Activated naive CD4-positive, alpha-beta T cell treated with anti-CD3 and anti-CD28 coated beads for 36 hours (primary cell): ENCODE measurements around the gene C11orf54. TPM values are rescaled to one million over a fixed set of nuclear protein-coding genes. Genes with fewer than 3 reads are reported as not detected.
A peak's percentile ranks its signal among the peaks of the same experiment; 100 is the strongest.
"Not testable (repeated sequence)": the region's sequence is repeated elsewhere in the genome, so short reads cannot be mapped to it uniquely, and the experiment has no call there.

Experiments
- CTCF ChIA-PET: fragments of 350-600 bp; sonication (Branson Sonifier 250); formaldehyde crosslinking; loops from one replicate; lab custom pipeline; 2021; ENCODE audit warnings: antibody characterized with exemption; lab: Charles Lee
- DNase-seq: peaks from one replicate; pipeline ENCODE4 v3.0.0-alpha.2; 2020
- H3K27ac Mint-ChIP-seq: one replicate; pipeline ENCODE4 v1.8.0; 2021; ENCODE audit warnings: mild to moderate bottlenecking, mixed read lengths
- H3K27me3 Mint-ChIP-seq: one replicate; pipeline ENCODE4 v1.8.0; 2021; ENCODE audit warnings: low read depth, mixed read lengths
- H3K36me3 Mint-ChIP-seq: one replicate; pipeline ENCODE4 v1.8.0; 2021; ENCODE audit warnings: low read depth, mixed read lengths
- H3K4me1 Mint-ChIP-seq: one replicate; pipeline ENCODE4 v1.8.0; 2021; ENCODE audit warnings: low read depth, mixed read lengths
- H3K4me3 Mint-ChIP-seq: one replicate; pipeline ENCODE4 v1.8.0; 2021; ENCODE audit warnings: mild to moderate bottlenecking, moderate library complexity, mixed read lengths
- H3K9me3 Mint-ChIP-seq: one replicate; pipeline ENCODE4 v1.8.0; 2021; ENCODE audit warnings: mixed read lengths
- intact Hi-C: fragments of 100-400 bp; cut with micrococcal nuclease; formaldehyde crosslinking; loops from one replicate; pipeline ENCODE4 v1.15.1; 2023
- total RNA-seq, 2 experiments: library from RNA; stranded (reverse); gene quantifications; one replicate each; pipeline ENCODE4 v1.2.3, GENCODE V29; 2021

Gene C11orf54
- total RNA-seq, 2 experiments from 2014 or later: 15.1 to 16.3 TPM

DNA sequence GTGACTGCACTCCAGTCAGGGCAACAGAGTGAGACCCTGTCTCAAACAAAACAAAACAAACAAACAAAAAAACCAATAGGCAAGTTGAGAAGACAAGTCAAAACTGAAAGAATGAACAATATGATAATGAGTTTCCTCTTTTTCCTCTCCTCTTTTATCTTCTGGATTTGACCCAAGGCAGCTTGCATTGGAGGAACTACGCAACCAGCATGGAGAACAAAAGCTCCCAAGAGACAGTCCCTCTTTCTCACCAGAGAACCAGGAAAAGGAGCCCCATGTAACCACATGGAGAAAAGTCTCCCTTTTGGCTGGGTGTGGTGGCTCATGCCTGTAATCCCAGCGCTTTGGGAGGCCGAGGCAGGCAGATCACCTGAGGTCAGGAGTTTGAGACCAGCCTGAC, 33.1 kb downstream of the C11orf54 start:
- H3K27me3 Mint-ChIP-seq, H3K27ac Mint-ChIP-seq, intact Hi-C loops, CTCF ChIA-PET, DNase-seq, H3K9me3 Mint-ChIP-seq, H3K4me3 Mint-ChIP-seq, H3K4me1 Mint-ChIP-seq, H3K36me3 Mint-ChIP-seq: not testable (repeated sequence)

- H3K4me1 Mint-ChIP-seq: no peaks in the 10 kb centered on the region
- intact Hi-C loops: no loop called here
- no peak overlapping the region for H3K27ac Mint-ChIP-seq
- H3K4me3 Mint-ChIP-seq: no peak overlapping the region
- CTCF ChIA-PET: no interaction called here
- peaks cover 9% of the 10 kb centered on the region for H3K36me3 Mint-ChIP-seq
- peak; percentile 18 for DNase-seq
- no peaks in the 10 kb centered on the region for H3K27me3 Mint-ChIP-seq
- H3K9me3 Mint-ChIP-seq: peaks cover 4% of the 10 kb centered on the region
Observed at GRCh38 chr11:93775289-93775688, 33.8 kb downstream of the C11orf54 start.

- Mint-ChIP-seq H3K4me1 (peaks cover 39% of the 10 kb centered on the region), H3K27ac (peak overlapping the region; percentile 98), H3K9me3 (no peaks in the 10 kb centered on the region), H3K36me3 (peaks cover 20% of the 10 kb centered on the region), H3K27me3 (no peaks in the 10 kb centered on the region), H3K4me3 (peak overlapping the region; percentile 99)
- intact Hi-C loops: loop anchor here (10.0 kb wide), 1 partner anchor 549 kb away; no protein-coding TSS in a partner anchor
- CTCF ChIA-PET: interaction anchor here (0.6 to 1.8 kb wide), 4 partner anchors 42 to 1258 kb away, joined by 3 to 10 read pairs (median 5); partner anchors contain the start of genes C11orf54 and TAF1D
- no peak for DNase-seq
Observed at GRCh38 chr11:93783362-93783761, 41.9 kb downstream of the C11orf54 start.

GRCh38 chr11:93783765-93784144, 42.3 kb downstream of the C11orf54 start:
- Mint-ChIP-seq H3K4me1 (peaks cover 41% of the 10 kb centered on the region), H3K27me3 (no peaks in the 10 kb centered on the region), H3K9me3 (no peaks in the 10 kb centered on the region), H3K27ac (peak overlapping the region; percentile 98), H3K36me3 (peaks cover 22% of the 10 kb centered on the region), H3K4me3 (peak overlapping the region; percentile 99)
- intact Hi-C loops: loop anchor here (1.0 to 10.0 kb wide), 9 partner anchors 42 to 1190 kb away; partner anchors contain the start of genes ANKRD49, C11orf54, CEP295 and CWC15
- CTCF ChIA-PET: interaction anchor here (0.6 to 1.8 kb wide), 6 partner anchors 17 to 1258 kb away, joined by 3 to 10 read pairs (median 4); partner anchors contain the start of genes C11orf54 and TAF1D
- no peak for DNase-seq

DNA sequence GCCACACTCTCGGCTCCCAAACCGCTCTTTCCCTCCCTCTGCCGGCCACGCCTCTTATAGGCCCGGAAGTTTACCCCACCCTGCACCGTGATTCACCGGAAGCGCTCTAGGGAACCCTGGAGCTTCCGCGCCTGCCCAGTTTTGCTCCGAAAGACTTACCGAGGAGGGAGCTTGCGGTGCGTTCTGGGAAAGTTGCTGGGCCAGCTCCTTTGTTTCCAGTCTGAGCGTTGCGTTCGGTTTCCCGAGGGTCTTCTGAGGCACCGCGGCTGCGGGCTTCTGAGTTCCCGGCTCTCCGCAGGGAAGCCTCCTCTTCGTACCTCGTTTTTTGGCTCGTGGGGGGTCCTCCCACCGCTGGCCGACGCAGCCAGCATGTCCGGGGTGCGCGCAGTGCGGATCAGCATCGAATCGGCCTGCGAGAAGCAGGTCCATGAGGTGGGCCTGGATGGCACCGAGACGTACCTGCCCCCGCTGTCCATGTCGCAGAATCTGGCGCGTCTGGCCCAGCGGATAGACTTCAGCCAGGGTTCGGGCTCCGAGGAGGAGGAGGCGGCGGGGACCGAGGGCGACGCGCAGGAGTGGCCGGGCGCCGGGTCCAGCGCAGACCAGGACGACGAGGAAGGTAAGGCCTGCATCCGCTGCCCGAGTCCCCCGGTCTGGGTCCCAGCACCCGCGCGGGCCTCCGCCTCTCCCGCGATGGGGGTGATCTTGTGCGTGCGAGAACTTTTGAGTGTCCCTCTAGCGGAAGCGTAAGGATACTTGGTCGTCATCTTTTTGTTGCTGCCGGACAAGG, 42.9 kb downstream of the C11orf54 start, which contains the start of gene MED17:
Gene MED17 (plus strand): TSS at position 138 of the 790 bp plus-strand sequence. CDS start 232 bp downstream, at position 370.
- Mint-ChIP-seq H3K36me3 (peaks cover 24% of the 10 kb centered on the region), H3K27me3 (no peaks in the 10 kb centered on the region), H3K9me3 (no peaks in the 10 kb centered on the region), H3K4me3 (peak within 1 kb of the TSS; percentile 99), H3K27ac (peak within 1 kb of the TSS; percentile 98), H3K4me1 (peaks cover 43% of the 10 kb centered on the region)
- peak; percentile 94 for DNase-seq
- CTCF ChIA-PET: interaction anchor here (0.6 to 1.8 kb wide), 6 partner anchors 17 to 1257 kb away, joined by 3 to 10 read pairs (median 4); partner anchors contain the start of genes C11orf54 and TAF1D
- intact Hi-C loops: loop anchor here (1.0 to 10.0 kb wide), 9 partner anchors 43 to 1189 kb away; partner anchors contain the start of genes ANKRD49, C11orf54, CEP295 and CWC15

DNA sequence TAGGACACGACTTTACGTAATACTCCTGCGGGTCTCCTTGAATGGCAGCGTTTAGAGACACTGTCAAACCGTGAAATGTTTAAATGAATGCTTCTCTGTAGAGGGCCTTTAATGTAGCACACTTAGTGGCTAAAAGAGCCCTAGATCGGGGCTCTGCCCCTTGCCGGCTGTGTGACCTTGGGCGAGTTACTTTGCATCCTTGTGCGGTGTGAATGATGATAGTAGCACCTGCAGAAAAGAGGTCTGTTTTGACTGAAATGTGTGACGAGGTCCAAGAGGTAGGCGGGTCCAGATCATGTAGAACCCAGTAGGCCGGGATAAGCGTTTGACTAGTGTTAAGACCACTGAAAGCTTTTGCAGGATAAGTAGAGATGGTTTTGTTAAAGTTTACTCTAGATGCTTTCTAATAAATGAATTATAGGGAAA, 43.5 kb downstream of the C11orf54 start:
- CTCF ChIA-PET: interaction anchor here (0.7 to 1.0 kb wide), 2 partner anchors 43 to 45 kb away, joined by 3 to 4 read pairs; partner anchors contain the start of genes C11orf54 and TAF1D
- H3K4me1 Mint-ChIP-seq: peaks cover 43% of the 10 kb centered on the region
- peak overlapping the region; percentile 99 for H3K4me3 Mint-ChIP-seq
- H3K27me3 Mint-ChIP-seq: no peaks in the 10 kb centered on the region
- peak overlapping the region; percentile 98 for H3K27ac Mint-ChIP-seq
- peak; percentile 61 for DNase-seq
- H3K9me3 Mint-ChIP-seq: no peaks in the 10 kb centered on the region
- intact Hi-C loops: loop anchor here (1.0 to 10.0 kb wide), 9 partner anchors 44 to 1188 kb away; partner anchors contain the start of genes ANKRD49, C11orf54, CEP295 and CWC15
- H3K36me3 Mint-ChIP-seq: peaks cover 27% of the 10 kb centered on the region

GRCh38 chr11:93791493-93791892, 50.0 kb downstream of the C11orf54 start:
- no peak for DNase-seq
- H3K4me1 Mint-ChIP-seq: peaks cover 18% of the 10 kb centered on the region
- CTCF ChIA-PET: no interaction called here
- peaks cover 42% of the 10 kb centered on the region for H3K36me3 Mint-ChIP-seq
- H3K27me3 Mint-ChIP-seq: no peaks in the 10 kb centered on the region
- H3K27ac Mint-ChIP-seq: no peak overlapping the region
- H3K9me3 Mint-ChIP-seq: no peaks in the 10 kb centered on the region
- intact Hi-C loops: no loop called here
- H3K4me3 Mint-ChIP-seq: no peak overlapping the region

DNA sequence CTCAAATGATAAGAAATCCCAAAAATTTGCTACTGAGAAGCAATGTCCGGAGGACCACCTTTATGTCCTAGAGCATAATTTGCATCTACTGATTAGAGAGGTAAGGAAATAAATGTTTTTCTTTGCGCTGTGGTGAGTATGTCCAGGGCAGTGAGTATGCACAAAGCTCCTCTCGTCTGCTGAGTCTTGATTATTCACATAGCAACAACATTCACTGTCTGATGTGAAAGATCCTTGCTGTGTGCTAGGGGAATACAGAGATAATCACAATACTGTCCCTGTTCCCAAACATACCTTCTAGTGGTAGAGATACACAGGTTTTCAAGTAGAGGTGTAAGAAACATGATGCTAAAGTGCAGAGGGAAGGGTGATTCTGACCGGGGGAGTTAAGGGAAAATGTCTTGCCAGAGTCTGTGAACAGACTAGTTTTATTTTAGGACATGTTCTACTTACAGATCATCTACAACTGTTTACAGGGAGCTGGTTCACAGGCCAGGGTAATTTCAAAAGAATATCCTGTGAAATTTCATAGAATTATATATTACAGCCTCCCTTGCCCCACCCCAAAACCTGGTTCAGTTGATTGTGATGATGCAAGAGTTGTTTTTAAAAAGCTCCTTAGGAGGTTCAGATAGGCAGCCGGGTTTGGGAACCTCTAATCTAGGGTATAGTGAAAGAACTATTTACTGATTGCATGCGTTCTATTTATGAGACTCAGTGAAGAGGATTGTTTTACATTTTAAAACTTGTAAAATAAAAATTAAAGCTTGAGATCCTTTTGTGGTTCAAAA, 55.2 kb downstream of the C11orf54 start:
- intact Hi-C loops: no loop called here
- Mint-ChIP-seq H3K36me3 (peaks cover 33% of the 10 kb centered on the region), H3K27me3 (no peaks in the 10 kb centered on the region), H3K27ac (no peak overlapping the region), H3K9me3 (no peaks in the 10 kb centered on the region), H3K4me3 (no peak overlapping the region), H3K4me1 (no peaks in the 10 kb centered on the region)
- DNase-seq: no peak
- CTCF ChIA-PET: no interaction called here

DNA sequence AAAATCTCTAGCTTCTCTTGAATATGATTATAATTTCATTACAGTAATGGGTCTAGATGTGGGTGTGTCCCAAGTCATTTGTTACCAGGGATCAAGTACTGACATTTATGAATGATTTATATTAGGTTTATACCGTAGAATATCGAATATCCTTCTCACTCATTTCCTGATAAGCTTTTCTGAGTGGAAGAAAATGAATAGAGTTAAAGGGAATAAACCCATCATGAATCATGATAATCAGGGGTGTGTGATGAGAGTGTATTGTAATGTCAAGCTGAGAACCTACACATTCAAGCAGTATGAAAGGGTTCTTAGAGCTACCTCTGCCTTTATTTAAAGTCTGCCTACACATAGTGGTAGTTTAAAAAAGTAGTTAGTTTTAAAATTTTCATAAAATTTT, 59.9 kb downstream of the C11orf54 start:
- Mint-ChIP-seq H3K27ac (no peak overlapping the region), H3K9me3 (no peaks in the 10 kb centered on the region), H3K36me3 (peaks cover 31% of the 10 kb centered on the region), H3K27me3 (no peaks in the 10 kb centered on the region), H3K4me3 (no peak overlapping the region), H3K4me1 (no peaks in the 10 kb centered on the region)
- intact Hi-C loops: no loop called here
- CTCF ChIA-PET: interaction anchor here (0.6 to 1.0 kb wide), 2 partner anchors 17 to 721 kb away, joined by 3 to 4 read pairs; partner anchors contain the start of gene MED17
- DNase-seq: no peak

DNA sequence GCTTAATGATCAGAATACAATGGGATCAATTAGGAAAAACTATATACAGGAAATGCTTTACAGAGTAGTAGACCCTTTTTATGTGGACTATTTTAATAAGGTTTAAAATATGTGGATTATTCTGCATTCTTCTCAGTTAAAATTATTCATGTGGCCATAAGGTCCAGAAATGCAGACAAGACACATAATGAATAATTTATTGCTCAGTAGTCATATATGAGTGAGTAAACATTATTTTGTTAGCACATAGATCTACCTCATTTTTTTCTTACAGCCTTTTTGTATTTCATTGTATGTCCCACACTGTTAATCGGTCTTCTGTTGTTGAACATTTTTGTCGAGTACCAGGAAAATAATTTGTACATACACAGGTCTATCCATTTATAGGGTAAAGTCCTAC, 63.4 kb downstream of the C11orf54 start:
- Mint-ChIP-seq H3K4me3 (no peak overlapping the region), H3K9me3 (no peaks in the 10 kb centered on the region), H3K36me3 (peaks cover 34% of the 10 kb centered on the region), H3K27ac (peak overlapping the region; percentile 4), H3K27me3 (no peaks in the 10 kb centered on the region), H3K4me1 (no peaks in the 10 kb centered on the region)
- intact Hi-C loops: no loop called here
- no peak for DNase-seq
- CTCF ChIA-PET: interaction anchor here (0.8 kb wide), 1 partner anchor 28 kb away, joined by 3 read pairs; no protein-coding TSS in a partner anchor

DNA sequence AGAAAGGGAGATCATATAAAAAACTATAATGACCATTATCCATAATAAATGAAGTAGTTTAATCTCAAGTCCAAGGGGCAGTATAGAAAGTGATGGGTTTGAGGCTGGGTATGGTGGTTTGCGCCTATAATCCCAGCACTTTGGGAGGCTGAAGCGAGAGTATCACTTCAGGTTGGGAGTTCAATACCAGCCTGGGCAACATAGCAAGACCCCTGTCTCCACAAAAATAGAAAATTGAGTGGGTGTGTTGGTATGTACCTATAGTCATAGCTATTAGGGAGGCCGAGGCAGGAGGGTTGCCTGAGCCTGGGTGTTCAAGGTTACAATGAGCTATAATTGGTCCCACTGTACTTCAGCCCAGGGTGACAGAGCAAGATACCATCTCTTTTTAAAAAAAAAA, 66.5 kb downstream of the C11orf54 start:
- H3K36me3 Mint-ChIP-seq: peaks cover 38% of the 10 kb centered on the region
- H3K27me3 Mint-ChIP-seq: no peaks in the 10 kb centered on the region
- H3K9me3 Mint-ChIP-seq: no peaks in the 10 kb centered on the region
- H3K4me3 Mint-ChIP-seq: no peak overlapping the region
- DNase-seq: no peak
- no peaks in the 10 kb centered on the region for H3K4me1 Mint-ChIP-seq
- CTCF ChIA-PET: interaction anchor here (0.9 kb wide), 1 partner anchor 171 kb away, joined by 3 read pairs; no protein-coding TSS in a partner anchor
- intact Hi-C loops: no loop called here
- no peak overlapping the region for H3K27ac Mint-ChIP-seq

DNA sequence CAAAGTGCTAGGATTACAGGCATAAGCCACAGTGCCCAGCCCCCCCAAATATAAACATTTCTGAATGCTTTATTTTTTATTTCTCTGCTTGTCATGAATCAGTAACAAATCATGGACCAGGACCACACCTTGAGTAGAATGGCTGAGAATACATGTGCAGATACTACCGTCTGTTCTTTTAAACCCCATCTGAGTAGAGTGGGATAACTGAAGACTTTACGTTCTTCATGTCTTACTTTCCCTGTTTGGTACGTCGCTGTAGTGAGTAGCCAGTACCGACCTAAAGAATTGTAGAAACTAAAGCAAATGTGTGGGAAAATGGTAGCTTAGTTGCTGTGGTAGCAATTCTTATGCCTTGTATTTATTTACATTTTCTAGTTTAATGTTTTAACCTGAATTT, 72.5 kb downstream of the C11orf54 start:
- H3K36me3 Mint-ChIP-seq: peaks cover 32% of the 10 kb centered on the region
- H3K4me1 Mint-ChIP-seq: no peaks in the 10 kb centered on the region
- CTCF ChIA-PET: no interaction called here

More for the DNA sequence above, 72.5 kb downstream of the C11orf54 start:
- Mint-ChIP-seq H3K9me3 (no peaks in the 10 kb centered on the region), H3K4me3 (no peak overlapping the region), H3K27ac (no peak overlapping the region), H3K27me3 (no peaks in the 10 kb centered on the region)
- intact Hi-C loops: no loop called here
- no peak for DNase-seq
